GM19397 (cell line): ENCODE measurements around the gene TSPOAP1.

ENCODE experiments used
- ATAC-seq: cut with Tn5 transposase; IDR thresholded peaks from one replicate; pipeline ENCODE4 v1.9.1; 2021; ENCODE audit warnings: mild to moderate bottlenecking, moderate library complexity; ENCODE audit not compliant: unreplicated experiment

Gene TSPOAP1

GRCh38 chr17:58340405-58340876 lies 11.8 kb upstream of the TSPOAP1 start:
- ATAC-seq, result no peak

GRCh38 chr17:58339755-58340404 lies 11.3 kb upstream of the TSPOAP1 start:
- no peak for ATAC-seq

GRCh38 chr17:58338841-58339754 lies 10.5 kb upstream of the TSPOAP1 start:
- no peak for ATAC-seq

GRCh38 chr17:58338454-58338840 lies 9.9 kb upstream of the TSPOAP1 start:
- ATAC-seq, result no peak

- ATAC-seq, result peak; percentile 53
These were observed 9.2 kb upstream of the TSPOAP1 start for GRCh38 chr17:58337600-58338453.

- no peak for ATAC-seq
These were observed 8.6 kb upstream of the TSPOAP1 start for GRCh38 chr17:58337210-58337599.

- ATAC-seq, result no peak
These were observed 8.0 kb upstream of the TSPOAP1 start for GRCh38 chr17:58336456-58337209.

GRCh38 chr17:58335779-58336455 lies 7.3 kb upstream of the TSPOAP1 start:
- peak; percentile 16 for ATAC-seq

- ATAC-seq, result no peak
These were observed 6.6 kb upstream of the TSPOAP1 start for GRCh38 chr17:58335061-58335731.

GRCh38 chr17:58334661-58335060 lies 6.1 kb upstream of the TSPOAP1 start:
- ATAC-seq, result no peak

GRCh38 chr17:58334256-58334655 lies 5.7 kb upstream of the TSPOAP1 start:
- ATAC-seq, result no peak

- ATAC-seq, result no peak
These were observed 5.2 kb upstream of the TSPOAP1 start for GRCh38 chr17:58333736-58334207.

GRCh38 chr17:58332778-58333735 lies 4.5 kb upstream of the TSPOAP1 start:
- ATAC-seq, result no peak

GRCh38 chr17:58331815-58332777 lies 3.5 kb upstream of the TSPOAP1 start:
- peak; percentile 22 for ATAC-seq

GRCh38 chr17:58330997-58331814 lies 2.6 kb upstream of the TSPOAP1 start:
- ATAC-seq, result no peak

GRCh38 chr17:58330538-58330996 lies 2.0 kb upstream of the TSPOAP1 start:
- no peak for ATAC-seq
